Naive B cell (primary cell): Measurements from ENCODE around the gene PHACTR1. TPM values are rescaled to one million over a fixed set of nuclear protein-coding genes. Genes with fewer than 3 reads are reported as not detected.

Experiments used
- ATAC-seq, 2 donors: fragments of 150-1000 bp; cut with Tn5 transposase; 2 replicates each; pipeline ENCODE4 v1.10.0; 2021; ENCODE audit warnings: low read depth in 2 of 2, mild to moderate bottlenecking in 2 of 2, moderate library complexity in 2 of 2
- DNase-seq: peaks from one replicate; pipeline ENCODE4 v3.0.0; 2022
- H3K27ac Mint-ChIP-seq, 6 donors: one replicate each; pipeline ENCODE4 v1.8.0; 2020 to 2022; ENCODE audit warnings: mild to moderate bottlenecking in 6 of 6, mixed read lengths in 6 of 6, moderate library complexity in 5 of 6, inconsistent platforms in 2 of 6
- H3K27me3 Mint-ChIP-seq, 3 donors: one replicate each; pipeline ENCODE4 v1.8.0; 2021 to 2022; ENCODE audit warnings: mixed read lengths in 3 of 3, mild to moderate bottlenecking in 1 of 3
- H3K36me3 Mint-ChIP-seq, 2 donors: one replicate each; pipeline ENCODE4 v1.8.0; 2020 to 2022; ENCODE audit warnings: mixed read lengths in 2 of 2, inconsistent platforms in 1 of 2, mild to moderate bottlenecking in 1 of 2
- H3K4me1 Mint-ChIP-seq, 3 donors: one replicate each; pipeline ENCODE4 v1.8.0; 2020 to 2022; ENCODE audit warnings: mixed read lengths in 3 of 3, inconsistent platforms in 1 of 3, mild to moderate bottlenecking in 1 of 3, moderate library complexity in 1 of 3
- H3K4me3 Mint-ChIP-seq, 8 donors: one replicate each; pipeline ENCODE4 v1.8.0; 2020 to 2022; ENCODE audit warnings: mild to moderate bottlenecking in 8 of 8, mixed read lengths in 8 of 8, moderate library complexity in 8 of 8, inconsistent platforms in 2 of 8
- H3K9me3 Mint-ChIP-seq, 7 donors: one replicate each; pipeline ENCODE4 v1.8.0; 2020 to 2022; ENCODE audit warnings: mixed read lengths in 7 of 7, mild to moderate bottlenecking in 5 of 7, inconsistent platforms in 2 of 7, moderate library complexity in 1 of 7
- polyA plus RNA-seq, 6 donors: library from polyadenylated mRNA; unstranded; fragments of 300-500 nt; fragmentation: Illumina TruSeq; gene quantifications; one replicate each; pipeline ENCODE4 v1.2.3, GENCODE V29; 2021; ENCODE audit warnings: low read depth in 6 of 6

PHACTR1 gene
- polyA plus RNA-seq, 6 donors from 2014 or later: 61.4 to 110 (median 75.1) TPM

- Mint-ChIP-seq H3K4me3 (no peak overlapping the region), H3K4me1 (peaks cover 22 to 88% (median 71%) of the 10 kb centered on the region in 3 donors), H3K9me3 (no peaks in the 10 kb centered on the region), H3K36me3 (peaks cover 14 to 21% of the 10 kb centered on the region in 2 donors), H3K27me3 (no peaks in the 10 kb centered on the region), H3K27ac (peak overlapping the region in 1 of 6 donors; percentile 61)
- DNase-seq: no peak
- no peak for ATAC-seq
Observed at GRCh38 chr6:13297391-13297790, 580.8 kb downstream of the PHACTR1 start.

- H3K4me3 Mint-ChIP-seq: peak overlapping the region in 2 of 8 donors; percentile 76 to 78
- H3K27me3 Mint-ChIP-seq: no peaks in the 10 kb centered on the region
- peaks cover 33 to 96% (median 82%) of the 10 kb centered on the region in 3 donors for H3K4me1 Mint-ChIP-seq
- H3K36me3 Mint-ChIP-seq: peaks cover 19 to 21% of the 10 kb centered on the region in 2 donors
- ATAC-seq: no peak
- no peaks in the 10 kb centered on the region for H3K9me3 Mint-ChIP-seq
- peak overlapping the region in 4 of 6 donors; percentile 9 to 88 (median 84) for H3K27ac Mint-ChIP-seq
- DNase-seq: no peak
Observed at GRCh38 chr6:13298446-13298845, 581.9 kb downstream of the PHACTR1 start.

- peak overlapping the region in 4 of 6 donors; percentile 49 to 89 (median 83) for H3K27ac Mint-ChIP-seq
- DNase-seq (peak; percentile 50), ATAC-seq (peak in 1 of 2 donors; percentile 67)
- H3K27me3 Mint-ChIP-seq: no peaks in the 10 kb centered on the region
- peak overlapping the region in 4 of 8 donors; percentile 53 to 78 (median 66) for H3K4me3 Mint-ChIP-seq
- peaks cover 11 to 13% of the 10 kb centered on the region in 2 donors for H3K36me3 Mint-ChIP-seq
- peaks cover 38 to 98% (median 90%) of the 10 kb centered on the region in 3 donors for H3K4me1 Mint-ChIP-seq
- no peaks in the 10 kb centered on the region for H3K9me3 Mint-ChIP-seq
Observed at GRCh38 chr6:13299403-13299821, 582.8 kb downstream of the PHACTR1 start.

GRCh38 chr6:13299918-13300317 is 583.4 kb downstream of the PHACTR1 start:
- H3K4me1 Mint-ChIP-seq: peaks cover 38 to 98% (median 90%) of the 10 kb centered on the region in 3 donors
- peaks cover 8 to 9% of the 10 kb centered on the region in 2 donors for H3K36me3 Mint-ChIP-seq
- DNase-seq (no peak), ATAC-seq (no peak)
- peak overlapping the region in 4 of 6 donors; percentile 28 to 89 (median 70) for H3K27ac Mint-ChIP-seq
- H3K27me3 Mint-ChIP-seq: no peaks in the 10 kb centered on the region
- no peaks in the 10 kb centered on the region for H3K9me3 Mint-ChIP-seq
- H3K4me3 Mint-ChIP-seq: peak overlapping the region in 4 of 8 donors; percentile 53 to 78 (median 70)

GRCh38 chr6:13300643-13301590 is 584.4 kb downstream of the PHACTR1 start:
- Mint-ChIP-seq H3K9me3 (no peaks in the 10 kb centered on the region), H3K4me3 (peak overlapping the region in 3 of 8 donors; percentile 12 to 48 (median 12)), H3K27me3 (no peaks in the 10 kb centered on the region), H3K36me3 (peaks cover 8 to 9% of the 10 kb centered on the region in 2 donors), H3K4me1 (peaks cover 35 to 98% (median 83%) of the 10 kb centered on the region in 3 donors), H3K27ac (peak overlapping the region in 5 of 6 donors; percentile 35 to 92 (median 90))
- ATAC-seq (no peak), DNase-seq (no peak)

GRCh38 chr6:13302291-13302690 is 585.7 kb downstream of the PHACTR1 start:
- Mint-ChIP-seq H3K27me3 (no peaks in the 10 kb centered on the region), H3K9me3 (no peaks in the 10 kb centered on the region), H3K4me1 (peaks cover 29 to 84% (median 69%) of the 10 kb centered on the region in 3 donors), H3K27ac (peak overlapping the region; percentile 90 to 99 (median 96)), H3K36me3 (peaks cover 8 to 9% of the 10 kb centered on the region in 2 donors), H3K4me3 (peak overlapping the region in 3 of 8 donors; percentile 17 to 91 (median 82))
- DNase-seq (no peak), ATAC-seq (no peak)

- H3K36me3 Mint-ChIP-seq: peaks cover 9 to 13% of the 10 kb centered on the region in 2 donors
- ATAC-seq (peak; percentile 44 to 64), DNase-seq (peak; percentile 48)
- H3K4me3 Mint-ChIP-seq: peak overlapping the region; percentile 19 to 91 (median 81)
- peak overlapping the region; percentile 90 to 99 (median 96) for H3K27ac Mint-ChIP-seq
- H3K4me1 Mint-ChIP-seq: peaks cover 31 to 77% (median 65%) of the 10 kb centered on the region in 3 donors
- H3K27me3 Mint-ChIP-seq: no peaks in the 10 kb centered on the region
- H3K9me3 Mint-ChIP-seq: no peaks in the 10 kb centered on the region
Observed at GRCh38 chr6:13302751-13303667, 586.4 kb downstream of the PHACTR1 start.

- peak overlapping the region; percentile 90 to 99 (median 96) for H3K27ac Mint-ChIP-seq
- no peaks in the 10 kb centered on the region for H3K27me3 Mint-ChIP-seq
- peak; percentile 28 to 53 for ATAC-seq
- no peaks in the 10 kb centered on the region for H3K9me3 Mint-ChIP-seq
- peak overlapping the region; percentile 19 to 91 (median 81) for H3K4me3 Mint-ChIP-seq
- DNase-seq: peak; percentile 37
- H3K4me1 Mint-ChIP-seq: peaks cover 30 to 71% (median 61%) of the 10 kb centered on the region in 3 donors
- peaks cover 9 to 19% of the 10 kb centered on the region in 2 donors for H3K36me3 Mint-ChIP-seq
Observed at GRCh38 chr6:13303668-13304017, 587.1 kb downstream of the PHACTR1 start.

- H3K4me3 Mint-ChIP-seq: peak overlapping the region; percentile 31 to 91 (median 81)
- H3K27ac Mint-ChIP-seq: peak overlapping the region; percentile 64 to 99 (median 96)
- no peaks in the 10 kb centered on the region for H3K27me3 Mint-ChIP-seq
Observed at GRCh38 chr6:13304101-13304500, 587.5 kb downstream of the PHACTR1 start.

GRCh38 chr6:13304580-13305260 is 588.2 kb downstream of the PHACTR1 start:
- Mint-ChIP-seq H3K4me1 (peaks cover 30 to 60% (median 50%) of the 10 kb centered on the region in 3 donors), H3K4me3 (peak overlapping the region; percentile 31 to 91 (median 81)), H3K9me3 (no peaks in the 10 kb centered on the region), H3K36me3 (peaks cover 9 to 25% of the 10 kb centered on the region in 2 donors), H3K27me3 (no peaks in the 10 kb centered on the region), H3K27ac (peak overlapping the region; percentile 55 to 99 (median 80))
- ATAC-seq (peak; percentile 80 to 81), DNase-seq (peak; percentile 49)

More at GRCh38 chr6:13304101-13304500, 587.5 kb downstream of the PHACTR1 start:
- Mint-ChIP-seq H3K36me3 (peaks cover 9 to 23% of the 10 kb centered on the region in 2 donors), H3K9me3 (no peaks in the 10 kb centered on the region), H3K4me1 (peaks cover 30 to 66% (median 56%) of the 10 kb centered on the region in 3 donors)
- ATAC-seq: no peak
- DNase-seq: no peak

- peak overlapping the region in 7 of 8 donors; percentile 61 to 91 (median 82) for H3K4me3 Mint-ChIP-seq
- peaks cover 9 to 23% of the 10 kb centered on the region in 2 donors for H3K36me3 Mint-ChIP-seq
- H3K27ac Mint-ChIP-seq: peak overlapping the region; percentile 55 to 99 (median 80)
Observed at GRCh38 chr6:13305288-13305687, 588.7 kb downstream of the PHACTR1 start.

GRCh38 chr6:13305791-13306190 is 589.2 kb downstream of the PHACTR1 start:
- Mint-ChIP-seq H3K27ac (peak overlapping the region in 1 of 6 donors; percentile 83), H3K4me3 (no peak overlapping the region), H3K4me1 (peaks cover 30 to 49% (median 39%) of the 10 kb centered on the region in 3 donors), H3K9me3 (no peaks in the 10 kb centered on the region), H3K27me3 (no peaks in the 10 kb centered on the region), H3K36me3 (peaks cover 9 to 18% of the 10 kb centered on the region in 2 donors)
- DNase-seq (no peak), ATAC-seq (no peak)

More at GRCh38 chr6:13305288-13305687, 588.7 kb downstream of the PHACTR1 start:
- Mint-ChIP-seq H3K27me3 (no peaks in the 10 kb centered on the region), H3K4me1 (peaks cover 30 to 54% (median 44%) of the 10 kb centered on the region in 3 donors), H3K9me3 (no peaks in the 10 kb centered on the region)
- ATAC-seq (peak in 1 of 2 donors; percentile 17), DNase-seq (no peak)
